ENCODE results near the gene CD151.
A peak's percentile ranks its signal among the peaks of the same experiment; 100 is the strongest.

CD151 gene

GRCh38 chr11:802018-802617, 30.6 kb upstream of the CD151 start:
- Histone ChIP-seq H3K9ac (ENCODE audit: low read length) (no peak overlapping the region), H3K79me2 (ENCODE audit: insufficient read depth, low read length) (no peaks in the 10 kb centered on the region), H3K27ac (ENCODE audit: low read depth, low read length, poor library complexity, severe bottlenecking) (no peak overlapping the region), H3K27me3 (ENCODE audit: insufficient read depth, low read length) (no peaks in the 10 kb centered on the region), H3K9me3 (ENCODE audit: low read length) (no peaks in the 10 kb centered on the region), H3K4me3 (ENCODE audit: low read depth, low read length, poor library complexity, severe bottlenecking) (no peak overlapping the region), H2AFZ (ENCODE audit: low read length) (no peak overlapping the region), H3K9me2 (ENCODE audit: low read depth, low read length) (no peaks in the 10 kb centered on the region), H3F3A (ENCODE audit: insufficient read depth, low read length) (no peaks in the 10 kb centered on the region), H4K20me1 (ENCODE audit: insufficient read depth, low read length) (no peaks in the 10 kb centered on the region), H3K4me1 (ENCODE audit: insufficient read depth, low read length, severe bottlenecking) (peaks cover 28% of the 10 kb centered on the region), H3K4me2 (ENCODE audit: low read length) (no peak overlapping the region), H3K36me3 (ENCODE audit: insufficient read depth, low read length) (peaks cover 38% of the 10 kb centered on the region)
- TF ChIP-seq EZH2 (IDR thresholded peaks at IDR 0.05; ENCODE audit: borderline replicate concordance, low read length) (no peak), CTCF (IDR thresholded peaks at IDR 0.05; ENCODE audit: low read length) (no peak)

GRCh38 chr11:802693-803466, 29.9 kb upstream of the CD151 start:
- H3K4me3 ChIP-seq (ENCODE audit: low read depth, low read length, poor library complexity, severe bottlenecking) = peak overlapping the region; percentile 72
- H3K9ac ChIP-seq (ENCODE audit: low read length) = peak overlapping the region; percentile 87; the same call in 1 of the 2 replicates
- peaks cover 31% of the 10 kb centered on the region for H3K4me1 ChIP-seq (ENCODE audit: insufficient read depth, low read length, severe bottlenecking)
- H2AFZ ChIP-seq (ENCODE audit: low read length) = no peak overlapping the region
- no peaks in the 10 kb centered on the region for H3K9me3 ChIP-seq (ENCODE audit: low read length)
- peaks cover 38% of the 10 kb centered on the region for H3K36me3 ChIP-seq (ENCODE audit: insufficient read depth, low read length)
- no peaks in the 10 kb centered on the region for H3F3A ChIP-seq (ENCODE audit: insufficient read depth, low read length)
- TF ChIP-seq EZH2 (IDR thresholded peaks at IDR 0.05; ENCODE audit: borderline replicate concordance, low read length) = no peak
- no peak for TF ChIP-seq CTCF (IDR thresholded peaks at IDR 0.05; ENCODE audit: low read length)
- peak overlapping the region; percentile 87; the same call in 1 of the 2 replicates for H3K4me2 ChIP-seq (ENCODE audit: low read length)
- H3K79me2 ChIP-seq (ENCODE audit: insufficient read depth, low read length) = no peaks in the 10 kb centered on the region
- no peaks in the 10 kb centered on the region for H4K20me1 ChIP-seq (ENCODE audit: insufficient read depth, low read length)
- no peak overlapping the region for H3K27ac ChIP-seq (ENCODE audit: low read depth, low read length, poor library complexity, severe bottlenecking)
- H3K27me3 ChIP-seq (ENCODE audit: insufficient read depth, low read length) = no peaks in the 10 kb centered on the region
- H3K9me2 ChIP-seq (ENCODE audit: low read depth, low read length) = no peaks in the 10 kb centered on the region

- no peaks in the 10 kb centered on the region for H3K9me2 ChIP-seq (ENCODE audit: low read depth, low read length)
- no peak overlapping the region for H3K27ac ChIP-seq (ENCODE audit: low read depth, low read length, poor library complexity, severe bottlenecking)
- H2AFZ ChIP-seq (ENCODE audit: low read length) = no peak overlapping the region
- H3K4me2 ChIP-seq (ENCODE audit: low read length) = peak overlapping the region; percentile 87
- H3F3A ChIP-seq (ENCODE audit: insufficient read depth, low read length) = no peaks in the 10 kb centered on the region
- H3K9me3 ChIP-seq (ENCODE audit: low read length) = no peaks in the 10 kb centered on the region
- H3K4me1 ChIP-seq (ENCODE audit: insufficient read depth, low read length, severe bottlenecking) = peaks cover 36% of the 10 kb centered on the region
- H3K27me3 ChIP-seq (ENCODE audit: insufficient read depth, low read length) = no peaks in the 10 kb centered on the region
- H4K20me1 ChIP-seq (ENCODE audit: insufficient read depth, low read length) = no peaks in the 10 kb centered on the region
- H3K36me3 ChIP-seq (ENCODE audit: insufficient read depth, low read length) = peaks cover 38% of the 10 kb centered on the region
- peak overlapping the region; percentile 87; the same call in 1 of the 2 replicates for H3K9ac ChIP-seq (ENCODE audit: low read length)
- H3K79me2 ChIP-seq (ENCODE audit: insufficient read depth, low read length) = no peaks in the 10 kb centered on the region
- peak overlapping the region; percentile 72 for H3K4me3 ChIP-seq (ENCODE audit: low read depth, low read length, poor library complexity, severe bottlenecking)
- TF ChIP-seq CTCF (IDR thresholded peaks at IDR 0.05; ENCODE audit: low read length) (no peak), EZH2 (IDR thresholded peaks at IDR 0.05; ENCODE audit: borderline replicate concordance, low read length) (no peak)
Observed at GRCh38 chr11:803467-803742, 29.3 kb upstream of the CD151 start.
